Activated CD4-positive, alpha-beta T cell treated with anti-CD3 and anti-CD28 coated beads for 24 hours (primary cell): ENCODE results near the gene MYO16.

Experiments used
- DNase-seq, 2 donors: peaks; one replicate each; pipeline ENCODE4 v3.0.0-alpha.2; 2020; ENCODE audit warnings: low read depth in 2 of 2

The MYO16 gene

DNA sequence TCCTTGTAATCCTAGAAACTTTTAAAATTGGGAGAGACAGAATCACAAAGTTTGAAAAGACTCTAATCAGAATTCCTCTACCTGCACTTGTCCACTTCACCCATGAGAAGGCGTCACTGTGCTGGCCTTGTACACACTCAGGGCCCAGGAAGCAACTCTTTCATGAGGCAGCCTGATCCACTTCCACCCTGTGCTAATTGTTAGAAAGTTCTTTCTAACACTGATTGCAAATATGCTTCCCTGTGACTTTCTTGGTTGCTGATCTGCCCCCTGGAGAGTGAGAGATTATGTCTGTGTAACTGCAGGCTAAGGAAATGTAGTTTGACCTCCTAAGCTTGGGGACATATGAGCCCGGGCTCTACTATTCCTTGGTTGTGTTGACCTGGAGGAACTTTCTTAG is 494.6 kb downstream of the MYO16 start:
- no peak for DNase-seq

DNA sequence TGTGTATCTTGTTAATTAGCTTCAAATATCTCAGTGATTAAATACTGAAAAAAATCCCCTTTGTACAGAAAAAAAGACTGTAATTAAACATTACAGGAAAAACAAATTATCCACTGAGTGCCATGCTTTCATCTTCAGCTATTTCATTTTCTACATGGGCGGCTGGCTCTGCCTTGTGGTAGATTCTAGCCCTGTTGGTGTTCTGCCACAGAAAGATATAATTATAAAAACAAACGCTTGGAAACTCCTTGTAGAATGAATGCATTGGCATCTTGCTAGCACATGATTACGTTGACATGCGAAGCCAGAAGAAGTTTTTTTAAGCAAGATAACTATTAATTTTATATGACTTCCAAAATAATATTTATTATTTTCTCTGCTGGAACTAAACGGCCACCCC is 496.8 kb downstream of the MYO16 start:
- no peak for DNase-seq

DNA sequence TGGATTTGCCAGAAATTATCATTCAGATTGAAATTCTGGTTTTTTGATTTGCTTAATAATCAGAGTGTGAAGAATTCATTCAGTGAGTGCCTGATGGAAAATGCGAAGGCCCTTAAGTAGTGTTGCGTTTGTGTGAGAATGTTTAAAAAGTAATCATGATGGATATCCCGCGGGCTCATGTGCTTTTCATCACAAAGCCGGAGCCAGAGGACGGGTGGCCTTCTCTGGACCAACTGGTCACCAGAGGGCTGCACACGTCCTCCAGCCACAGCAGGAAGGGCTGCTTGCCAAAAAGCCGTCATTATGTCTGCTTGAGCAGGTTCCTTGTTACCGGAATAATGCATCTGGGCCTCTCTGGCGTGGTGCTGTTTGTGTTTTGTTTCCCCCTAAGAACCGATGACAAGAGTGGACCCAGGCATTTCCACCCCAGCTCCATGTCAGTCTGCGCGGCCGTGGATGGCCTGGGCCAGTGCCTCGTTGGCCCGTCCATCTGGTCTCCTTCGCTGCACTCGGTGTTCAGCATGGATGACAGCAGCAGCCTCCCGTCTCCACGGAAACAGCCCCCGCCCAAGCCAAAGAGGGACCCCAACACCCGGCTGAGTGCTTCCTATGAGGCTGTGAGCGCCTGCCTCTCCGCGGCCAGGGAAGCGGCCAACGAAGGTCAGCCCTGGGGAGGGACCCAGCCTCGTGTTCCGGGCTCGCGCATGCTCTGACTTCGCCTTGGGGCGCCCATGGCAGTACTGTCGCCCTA is 497.7 kb downstream of the MYO16 start:
- DNase-seq: no peak

DNA sequence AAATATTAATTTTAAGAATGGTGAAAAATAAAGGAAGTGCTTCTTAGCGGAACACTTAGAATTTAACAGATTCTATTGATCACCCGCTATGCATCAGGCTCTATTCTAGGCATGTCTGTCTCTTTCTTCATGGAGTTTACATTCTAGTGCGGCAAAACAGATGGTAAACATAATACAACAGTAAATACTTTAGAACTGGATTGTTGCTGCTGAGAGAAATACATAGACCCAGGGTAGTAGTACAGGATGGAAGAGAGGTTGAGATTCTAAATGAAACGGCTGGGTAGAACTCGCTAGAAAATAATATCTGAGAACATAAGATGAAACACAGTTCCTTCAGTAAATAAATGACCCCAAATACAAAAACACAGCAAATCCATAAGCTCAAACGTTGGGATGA is 498.7 kb downstream of the MYO16 start:
- DNase-seq: no peak

DNA sequence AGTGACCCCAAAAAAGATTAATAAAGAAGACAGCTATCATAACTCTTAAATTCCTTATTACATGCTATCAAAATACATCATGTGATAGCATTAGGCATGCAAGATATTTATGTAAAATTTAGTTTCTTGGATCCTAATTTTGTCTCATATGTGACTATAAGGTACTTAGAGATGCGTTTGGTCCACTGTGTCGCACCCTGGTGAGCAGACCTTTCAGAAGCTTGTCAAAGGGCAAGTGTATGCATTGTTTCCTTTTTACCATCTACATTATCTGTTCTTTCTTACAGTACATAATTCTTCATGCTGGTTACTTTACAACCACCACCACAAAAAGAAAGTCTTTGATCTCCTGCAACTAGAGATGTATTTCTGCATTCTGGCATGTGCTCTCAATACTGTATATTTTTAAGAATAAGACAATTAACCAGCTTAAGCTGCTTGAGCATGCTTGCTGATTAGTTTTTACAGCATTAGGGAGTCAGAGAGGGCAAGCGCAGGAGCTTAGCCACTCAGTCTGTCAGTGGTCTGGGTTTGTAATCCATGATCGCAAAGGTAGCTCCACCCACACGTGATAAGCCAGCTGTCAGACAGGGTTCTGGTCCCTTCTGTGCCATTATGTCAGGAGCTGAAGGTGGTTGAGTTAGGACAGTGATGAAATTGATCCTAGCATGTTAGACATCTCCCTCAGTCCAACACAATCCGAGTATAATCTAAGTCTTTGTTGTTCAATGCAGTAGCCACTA is 500.9 kb downstream of the MYO16 start:
- no peak for DNase-seq

DNA sequence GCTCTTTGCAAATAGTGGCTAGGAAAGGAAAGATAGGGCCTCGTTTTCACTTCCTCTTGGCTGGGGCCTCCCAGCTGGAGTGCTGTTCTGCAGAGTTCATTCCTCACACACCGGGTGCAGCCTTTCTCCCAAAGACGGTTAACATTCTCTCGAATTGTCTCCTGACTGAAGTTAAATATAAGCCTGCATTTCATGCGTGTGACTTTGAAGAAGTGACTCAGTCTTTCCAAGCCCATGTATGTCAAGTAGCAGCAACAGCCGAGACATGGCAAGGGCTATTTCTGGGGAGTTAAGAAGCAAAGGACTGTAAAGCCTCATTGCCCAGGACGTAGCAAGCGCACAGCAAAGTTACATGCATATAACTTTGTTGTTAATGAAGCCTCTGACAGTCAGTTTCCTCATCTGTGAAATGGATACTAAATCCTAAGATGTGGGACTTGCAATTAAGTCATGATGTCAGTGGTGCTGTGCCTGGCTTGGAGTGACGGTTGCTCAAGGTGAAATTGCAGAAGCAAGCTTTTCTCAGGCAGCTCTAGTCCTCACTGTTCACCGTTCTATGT is 502.4 kb downstream of the MYO16 start:
- DNase-seq: no peak

DNA sequence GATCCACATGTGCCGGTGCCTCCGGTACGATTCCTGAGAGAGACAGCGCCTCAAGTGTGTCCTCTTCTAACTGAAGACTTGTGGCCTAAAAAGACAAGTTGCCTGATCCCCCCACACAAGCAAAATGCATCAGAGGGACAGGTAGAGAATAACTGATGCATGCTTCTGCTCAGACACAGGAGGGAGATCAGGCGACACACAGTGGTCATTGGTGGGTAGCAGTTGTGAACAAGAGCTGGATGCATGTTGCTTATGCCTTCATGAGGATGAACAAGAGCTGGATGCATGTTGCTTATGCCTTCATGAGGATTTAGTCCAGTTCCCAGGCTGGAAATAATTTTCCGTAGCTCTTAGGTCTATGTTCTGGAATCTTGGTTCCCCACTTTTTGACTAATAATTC is 505.6 kb downstream of the MYO16 start:
- no peak for DNase-seq

DNA sequence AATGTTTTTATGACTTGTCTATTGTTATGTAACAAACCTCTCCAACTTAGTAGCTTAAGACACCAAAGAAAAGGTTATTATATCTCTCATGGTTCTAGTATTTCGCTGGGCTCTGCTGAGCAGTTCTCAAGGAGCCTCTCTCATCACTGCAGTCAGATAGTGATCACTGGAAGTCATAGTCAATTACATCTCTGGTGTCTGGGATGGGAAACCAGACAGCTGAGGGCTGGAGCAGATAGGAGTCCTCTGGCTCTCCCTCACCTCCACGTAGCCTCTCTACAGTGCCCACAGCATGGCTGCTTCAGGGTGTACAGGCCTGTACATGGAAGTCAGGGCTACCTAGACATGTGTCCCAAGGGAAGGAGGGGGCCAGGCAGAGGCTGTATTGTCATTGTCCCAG is 507.5 kb downstream of the MYO16 start:
- no peak for DNase-seq

DNA sequence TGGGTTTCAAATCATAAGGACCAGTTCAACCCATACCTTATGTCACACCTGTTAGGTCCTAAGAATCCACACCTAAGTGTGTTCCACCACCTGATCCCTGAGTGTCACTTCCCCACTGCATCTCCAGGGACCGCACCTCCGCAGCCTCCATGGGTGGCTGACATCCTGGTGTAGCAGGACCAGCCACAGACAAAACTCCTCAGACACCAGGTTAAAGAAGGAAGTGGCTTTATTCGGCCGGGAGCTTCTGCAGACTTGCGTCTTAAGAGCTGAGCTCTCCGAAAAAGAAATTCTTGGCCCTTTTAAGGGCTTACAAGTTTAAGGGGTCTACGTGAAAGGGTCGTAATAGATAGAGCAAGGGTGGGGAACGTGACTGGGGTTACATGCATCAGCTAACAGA is 509.9 kb downstream of the MYO16 start:
- no peak for DNase-seq

DNA sequence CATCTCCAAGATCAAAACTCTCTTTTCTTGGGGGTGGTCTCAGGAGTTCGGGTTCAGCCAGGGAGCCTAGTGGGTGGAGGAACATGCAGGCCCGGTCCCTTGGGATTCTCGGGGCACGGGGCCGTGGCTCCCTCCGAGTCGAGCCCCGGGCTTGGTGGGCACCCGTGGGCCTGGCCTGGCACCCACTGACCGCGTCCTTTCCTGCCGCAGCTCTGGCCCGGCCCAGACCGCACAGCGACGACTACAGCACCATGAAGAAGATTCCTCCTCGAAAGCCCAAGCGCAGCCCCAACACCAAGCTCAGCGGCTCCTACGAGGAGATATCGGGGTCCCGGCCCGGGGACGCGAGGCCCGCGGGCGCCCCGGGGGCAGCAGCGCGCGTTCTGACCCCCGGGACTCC is 510.6 kb downstream of the MYO16 start:
- DNase-seq: no peak

DNA sequence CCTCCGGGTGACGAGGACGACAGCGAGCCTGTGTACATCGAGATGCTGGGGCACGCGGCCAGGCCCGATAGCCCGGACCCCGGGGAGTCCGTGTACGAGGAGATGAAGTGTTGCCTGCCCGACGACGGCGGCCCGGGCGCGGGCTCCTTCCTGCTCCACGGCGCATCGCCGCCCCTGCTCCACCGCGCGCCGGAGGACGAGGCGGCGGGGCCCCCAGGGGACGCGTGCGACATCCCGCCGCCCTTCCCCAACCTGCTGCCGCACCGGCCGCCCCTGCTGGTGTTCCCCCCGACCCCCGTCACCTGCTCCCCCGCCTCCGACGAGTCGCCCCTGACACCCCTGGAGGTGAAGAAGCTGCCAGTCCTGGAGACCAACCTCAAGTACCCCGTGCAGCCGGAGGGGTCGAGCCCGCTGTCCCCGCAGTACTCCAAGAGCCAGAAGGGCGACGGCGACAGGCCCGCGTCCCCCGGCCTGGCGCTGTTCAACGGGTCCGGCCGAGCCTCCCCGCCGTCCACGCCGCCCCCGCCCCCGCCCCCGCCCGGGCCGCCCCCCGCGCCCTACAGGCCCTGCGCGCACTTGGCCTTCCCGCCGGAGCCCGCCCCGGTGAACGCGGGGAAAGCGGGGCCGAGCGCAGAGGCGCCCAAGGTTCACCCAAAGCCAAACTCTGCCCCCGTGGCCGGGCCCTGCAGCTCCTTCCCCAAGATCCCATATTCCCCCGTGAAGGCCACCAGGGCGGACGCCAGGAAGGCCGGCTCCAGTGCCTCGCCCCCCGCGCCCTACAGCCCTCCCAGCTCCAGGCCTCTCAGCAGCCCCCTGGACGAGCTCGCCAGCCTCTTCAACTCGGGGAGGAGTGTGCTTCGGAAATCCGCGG is 511.3 kb downstream of the MYO16 start:
- DNase-seq: no peak

DNA sequence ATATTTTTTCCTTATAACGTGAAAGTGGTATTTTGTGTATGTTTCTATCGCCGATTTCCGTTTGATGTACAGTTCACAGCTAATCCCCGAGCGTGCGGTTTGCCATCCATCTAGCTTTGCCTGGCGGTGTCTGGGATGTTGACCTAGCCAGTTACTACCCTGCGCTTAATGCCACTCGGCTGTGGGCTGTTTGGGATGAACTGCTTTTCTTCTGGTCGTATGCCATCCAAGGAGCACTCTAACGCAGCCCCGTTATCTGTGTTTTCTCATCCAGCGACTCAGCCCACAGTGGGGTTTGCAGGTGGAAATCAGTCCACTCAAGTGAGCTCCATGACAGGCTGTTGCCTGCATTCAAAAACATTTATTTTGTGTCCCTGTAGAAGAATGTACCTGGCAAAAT is 512.3 kb downstream of the MYO16 start:
- DNase-seq: no peak

DNA sequence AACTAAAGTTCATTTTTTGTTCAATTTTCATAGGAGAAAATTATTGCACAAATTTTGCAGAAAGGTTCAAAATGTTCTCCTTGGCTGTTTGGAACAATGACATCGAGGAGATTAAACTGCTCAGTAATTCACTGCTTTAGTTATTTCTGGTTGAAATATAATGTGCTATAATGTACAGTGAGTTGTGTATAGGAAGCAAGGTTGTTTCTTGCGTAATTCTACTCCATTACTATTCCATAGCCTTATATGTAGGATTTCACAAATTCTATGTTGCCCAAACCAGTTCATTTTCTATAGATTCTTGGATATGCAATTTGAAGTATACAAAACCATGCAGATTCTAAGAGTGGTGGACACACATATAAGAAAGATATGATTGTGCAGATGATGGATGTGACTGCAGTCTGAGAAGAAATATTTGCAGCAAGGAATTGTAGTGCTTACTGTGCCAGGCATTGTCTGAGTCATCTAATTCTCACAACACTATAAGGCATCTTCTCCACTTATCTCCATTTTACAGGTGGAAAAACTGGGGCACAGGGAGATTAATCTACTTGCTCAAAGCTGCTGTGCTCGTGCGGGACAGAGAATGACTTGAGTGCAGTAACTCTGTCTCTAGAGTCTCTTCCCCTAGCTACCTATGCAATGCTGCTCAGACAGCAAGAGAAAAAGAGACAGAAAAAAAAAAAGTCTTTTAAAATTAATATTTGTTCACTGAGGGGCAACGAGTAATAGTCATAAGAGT is 515.5 kb downstream of the MYO16 start:
- no peak for DNase-seq

DNA sequence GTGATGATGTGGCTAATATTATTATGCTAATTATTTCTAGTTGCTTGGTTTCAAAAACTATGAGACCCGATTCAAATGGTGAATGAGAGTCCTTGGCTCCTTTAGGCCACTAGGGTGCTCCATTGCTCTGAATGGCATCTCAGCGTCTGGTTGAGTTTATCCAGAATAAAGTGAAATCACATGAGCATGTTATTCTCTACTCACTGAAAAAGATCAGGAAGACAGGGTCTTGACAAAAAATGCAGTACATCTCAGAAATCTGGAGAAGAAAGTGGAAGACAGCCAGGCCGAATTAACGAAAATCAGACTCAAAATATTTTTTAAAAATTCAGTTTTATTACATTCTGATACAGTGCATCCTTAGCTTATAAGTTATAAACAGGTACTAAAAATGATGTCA is 516.2 kb downstream of the MYO16 start:
- no peak for DNase-seq

DNA sequence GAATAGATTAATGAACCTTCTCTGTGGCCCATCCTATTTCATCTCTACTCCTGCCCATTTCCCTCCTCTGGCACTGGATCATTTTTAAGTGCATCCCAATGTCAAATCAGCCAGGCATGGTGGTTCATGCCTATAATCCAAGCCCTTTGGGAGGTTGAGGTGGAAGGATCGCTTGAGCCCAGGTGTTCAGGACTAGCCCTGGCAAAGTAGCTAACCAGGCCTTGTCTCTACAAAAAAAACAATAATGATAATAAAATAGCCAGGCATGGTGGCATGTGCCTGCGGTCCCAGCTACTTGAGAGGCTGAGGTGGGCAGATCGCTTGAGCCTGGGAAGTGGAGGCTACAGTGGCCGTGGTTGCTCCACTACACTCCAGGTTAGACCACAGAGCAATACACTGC is 517.0 kb downstream of the MYO16 start:
- no peak for DNase-seq

DNA sequence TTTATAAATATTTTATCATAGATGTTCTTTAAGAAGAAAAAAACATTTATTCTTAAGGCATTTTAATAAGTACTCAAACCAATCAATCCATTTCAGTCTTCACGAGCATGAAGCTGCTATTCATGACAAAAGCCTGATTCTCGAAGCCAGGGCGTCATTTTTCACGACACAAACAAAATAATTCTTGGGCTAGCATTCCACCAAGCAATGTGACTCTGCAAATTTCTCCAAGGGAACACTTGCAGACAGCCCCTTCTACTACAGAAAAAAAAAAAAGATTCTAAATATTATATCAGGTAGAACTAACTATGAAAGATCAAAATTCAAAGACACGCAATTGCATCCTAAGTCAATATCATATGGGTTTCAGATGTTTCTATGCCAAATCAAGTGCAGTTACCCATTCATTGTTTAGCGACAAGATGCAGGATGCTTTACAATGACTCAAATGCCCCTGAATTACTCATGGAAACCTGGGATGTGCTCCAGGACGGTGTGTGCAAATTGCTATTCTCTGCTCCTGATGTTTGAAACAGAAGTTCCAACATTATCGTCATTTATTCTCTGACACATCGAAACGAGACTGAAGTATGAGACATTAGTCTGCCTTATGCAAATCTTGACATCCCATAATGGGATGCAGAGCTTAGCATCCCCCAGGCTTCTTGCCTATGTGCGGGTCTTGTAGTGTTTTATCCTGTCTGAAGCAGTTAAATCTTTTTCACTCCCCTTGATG is 517.7 kb downstream of the MYO16 start:
- no peak for DNase-seq

DNA sequence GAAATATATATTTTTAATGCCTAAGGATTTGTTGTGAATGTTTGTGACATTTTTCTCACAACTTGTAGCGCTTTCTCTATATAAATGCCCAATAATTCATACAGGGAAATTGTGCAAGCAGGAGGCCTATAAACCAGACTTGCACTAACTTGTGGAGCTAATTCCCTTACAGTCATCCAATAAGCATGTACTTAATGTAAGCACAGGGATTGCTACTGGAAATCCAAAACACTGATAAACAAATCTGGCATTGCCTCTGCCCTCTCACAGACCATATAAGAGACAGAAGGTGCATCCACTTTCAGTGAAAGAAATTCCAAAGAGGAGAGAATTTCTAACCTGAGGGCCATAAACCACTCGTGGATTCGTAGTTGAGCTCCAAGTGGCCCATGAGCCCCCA is 518.8 kb downstream of the MYO16 start:
- no peak for DNase-seq

DNA sequence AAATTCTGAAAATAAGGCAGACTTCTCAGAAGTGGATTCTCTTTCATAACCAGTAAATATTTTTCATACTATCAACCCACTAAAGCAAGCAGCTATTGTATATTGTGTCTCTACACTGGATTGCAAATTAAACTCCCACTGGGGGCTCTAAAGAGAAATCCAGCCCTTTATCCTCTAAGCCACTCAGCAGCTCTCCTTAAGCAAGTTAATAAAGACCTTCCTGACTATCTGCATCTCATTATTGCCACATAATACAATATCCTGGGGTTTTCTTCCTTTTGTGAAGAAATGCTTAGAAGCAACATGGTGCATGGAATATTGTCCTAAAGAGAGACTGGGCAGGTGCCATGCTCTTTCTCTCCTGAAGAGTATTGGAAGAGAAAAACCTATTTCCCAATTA is 521.3 kb downstream of the MYO16 start:
- DNase-seq: no peak

DNA sequence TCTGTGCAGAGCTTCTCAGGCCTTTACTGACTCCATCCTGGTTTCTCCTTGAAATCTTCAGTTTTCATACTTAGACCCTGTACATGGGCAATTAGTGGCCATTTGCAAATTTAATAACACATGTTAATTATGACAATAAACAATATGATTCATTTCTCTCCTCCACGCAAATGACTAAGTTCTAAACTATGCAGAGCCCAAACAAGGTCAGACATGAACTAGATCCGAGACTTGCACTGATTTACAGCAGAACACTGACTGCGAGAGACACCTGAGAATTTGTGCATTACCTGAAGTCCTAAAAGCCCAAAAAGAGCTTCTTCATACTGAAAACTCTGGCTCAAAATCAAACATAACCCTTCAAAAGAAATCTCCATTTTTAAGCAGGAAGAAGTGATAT is 521.8 kb downstream of the MYO16 start:
- DNase-seq: no peak

DNA sequence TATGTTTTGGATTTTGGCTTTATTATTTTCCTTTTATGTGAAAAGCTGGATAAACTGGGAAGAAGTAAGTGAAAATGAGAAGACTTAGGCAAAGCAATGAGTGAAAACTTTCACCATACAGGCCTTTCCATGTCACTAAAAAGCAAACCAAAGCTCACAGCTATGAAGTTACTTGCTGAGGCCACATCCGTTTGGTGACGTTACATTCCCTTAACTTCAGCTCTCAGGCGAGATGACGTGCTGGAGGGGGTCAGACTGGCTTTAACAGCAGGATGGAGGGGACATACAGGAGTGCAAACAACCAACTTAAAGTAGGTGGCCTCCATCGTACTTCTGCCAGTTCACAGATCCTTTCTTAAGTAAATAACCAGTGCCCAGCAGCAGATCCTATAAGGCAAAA is 522.3 kb downstream of the MYO16 start:
- no peak for DNase-seq

DNA sequence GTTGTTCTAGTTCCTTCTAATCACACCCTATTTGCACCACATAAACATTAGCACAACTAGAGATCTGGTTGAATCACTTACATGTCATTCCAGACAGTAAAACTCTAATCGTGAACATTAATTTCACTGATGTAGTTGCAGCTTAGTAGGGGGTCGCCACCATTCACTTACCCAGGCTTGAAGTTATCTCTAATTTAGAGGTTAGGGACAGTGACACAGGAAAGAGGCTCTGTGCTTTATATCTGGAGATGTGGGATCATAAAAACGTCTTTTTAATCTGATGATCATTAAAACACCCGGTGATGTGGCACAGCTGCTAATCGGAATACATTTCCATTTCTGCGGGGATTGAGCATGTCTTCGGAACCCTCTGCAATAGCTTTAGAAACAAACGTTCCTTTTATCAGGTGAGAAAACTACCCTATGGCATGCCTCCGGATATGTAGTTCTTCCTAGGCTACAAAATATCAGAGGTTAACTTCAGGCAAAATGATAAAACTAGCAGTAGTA is 523.0 kb downstream of the MYO16 start:
- DNase-seq: no peak
